ENCODE results near the gene SYK. TPM values are rescaled to one million over a fixed set of nuclear protein-coding genes. Genes with fewer than 3 reads are reported as not detected.

Gene SYK
- total and polyA plus RNA-seq, 3 experiments from 2014 or later, result 0.55 to 0.73 (median 0.56) TPM

GRCh38 chr9:90925581-90926257, 124.1 kb downstream of the SYK start:
- Histone ChIP-seq H3K4me3 (ENCODE audit: low read length) (no peak overlapping the region), H3K36me3 (ENCODE audit: insufficient read depth, low read length) (no peaks in the 10 kb centered on the region), H3K4me1 (ENCODE audit: insufficient read depth, low read length) (no peaks in the 10 kb centered on the region), H3K27me3 (ENCODE audit: insufficient read depth, low read length, poor library complexity, severe bottlenecking) (no peaks in the 10 kb centered on the region), H3K27ac (ENCODE audit: low read depth, low read length) (no peak overlapping the region), H3K9me3 (ENCODE audit: low read length) (no peaks in the 10 kb centered on the region)
- no peaks in the 10 kb centered on the region for H3K36me3 Mint-ChIP-seq
- H3K9me3 Mint-ChIP-seq, result no peaks in the 10 kb centered on the region
- ChIA-PET CTCF (no interaction called here), POLR2A (no interaction called here)
- H3K4me1 Mint-ChIP-seq, result no peaks in the 10 kb centered on the region
- DNase-seq, result no peak
- no peak overlapping the region for H3K4me3 Mint-ChIP-seq
- peaks cover 8 to 30% of the 10 kb centered on the region in 2 donors for H3K27me3 Mint-ChIP-seq
- no peak overlapping the region for H3K27ac Mint-ChIP-seq

- Mint-ChIP-seq H3K27ac (no peak overlapping the region), H3K9me3 (no peaks in the 10 kb centered on the region), H3K27me3 (peaks cover 11 to 30% of the 10 kb centered on the region in 2 donors), H3K4me3 (no peak overlapping the region), H3K4me1 (no peaks in the 10 kb centered on the region), H3K36me3 (no peaks in the 10 kb centered on the region)
- Histone ChIP-seq H3K4me1 (ENCODE audit: insufficient read depth, low read length) (no peaks in the 10 kb centered on the region), H3K27me3 (ENCODE audit: insufficient read depth, low read length, poor library complexity, severe bottlenecking) (no peaks in the 10 kb centered on the region), H3K27ac (ENCODE audit: low read depth, low read length) (no peak overlapping the region), H3K9me3 (ENCODE audit: low read length) (no peaks in the 10 kb centered on the region), H3K36me3 (ENCODE audit: insufficient read depth, low read length) (no peaks in the 10 kb centered on the region), H3K4me3 (ENCODE audit: low read length) (no peak overlapping the region)
- ChIA-PET POLR2A (no interaction called here), CTCF (interaction anchor here (1.5 kb wide), 1 partner anchor 11 kb away, joined by 4 read pairs; no protein-coding TSS in a partner anchor)
- no peak for DNase-seq
Measured at GRCh38 chr9:90926936-90927335, 125.3 kb downstream of the SYK start.

- Histone ChIP-seq H3K4me1 (ENCODE audit: insufficient read depth, low read length) (no peaks in the 10 kb centered on the region), H3K36me3 (ENCODE audit: insufficient read depth, low read length) (no peaks in the 10 kb centered on the region), H3K9me3 (ENCODE audit: low read length) (no peaks in the 10 kb centered on the region), H3K27ac (ENCODE audit: low read depth, low read length) (no peak overlapping the region), H3K4me3 (ENCODE audit: low read length) (no peak overlapping the region), H3K27me3 (ENCODE audit: insufficient read depth, low read length, poor library complexity, severe bottlenecking) (no peaks in the 10 kb centered on the region)
- CTCF ChIA-PET, result interaction anchor here (1.5 kb wide), 1 partner anchor 12 kb away, joined by 4 read pairs; no protein-coding TSS in a partner anchor
- no peak for DNase-seq
- Mint-ChIP-seq H3K36me3 (no peaks in the 10 kb centered on the region), H3K4me3 (no peak overlapping the region), H3K27me3 (peaks cover 11 to 27% of the 10 kb centered on the region in 2 donors), H3K27ac (no peak overlapping the region), H3K4me1 (no peaks in the 10 kb centered on the region), H3K9me3 (no peaks in the 10 kb centered on the region)
- POLR2A ChIA-PET, result no interaction called here
Measured at GRCh38 chr9:90927496-90927895, 125.9 kb downstream of the SYK start.

GRCh38 chr9:90929626-90930025, 128.0 kb downstream of the SYK start:
- Histone ChIP-seq H3K4me1 (ENCODE audit: insufficient read depth, low read length) (no peaks in the 10 kb centered on the region), H3K4me3 (ENCODE audit: low read length) (no peak overlapping the region), H3K36me3 (ENCODE audit: insufficient read depth, low read length) (no peaks in the 10 kb centered on the region), H3K27ac (ENCODE audit: low read depth, low read length) (no peak overlapping the region), H3K9me3 (ENCODE audit: low read length) (no peaks in the 10 kb centered on the region), H3K27me3 (ENCODE audit: insufficient read depth, low read length, poor library complexity, severe bottlenecking) (no peaks in the 10 kb centered on the region)
- no peak for DNase-seq
- POLR2A ChIA-PET, result no interaction called here
- Mint-ChIP-seq H3K4me3 (no peak overlapping the region), H3K36me3 (no peaks in the 10 kb centered on the region), H3K9me3 (no peaks in the 10 kb centered on the region), H3K4me1 (no peaks in the 10 kb centered on the region), H3K27me3 (peaks cover 9 to 11% of the 10 kb centered on the region in 2 donors), H3K27ac (no peak overlapping the region)
- CTCF ChIA-PET, result no interaction called here

GRCh38 chr9:90933468-90933867, 131.8 kb downstream of the SYK start:
- H3K27me3 Mint-ChIP-seq, result peaks cover 3 to 14% of the 10 kb centered on the region in 2 donors
- Histone ChIP-seq H3K27ac (ENCODE audit: low read depth, low read length) (no peak overlapping the region), H3K4me3 (ENCODE audit: low read length) (no peak overlapping the region), H3K36me3 (ENCODE audit: insufficient read depth, low read length) (no peaks in the 10 kb centered on the region), H3K27me3 (ENCODE audit: insufficient read depth, low read length, poor library complexity, severe bottlenecking) (no peaks in the 10 kb centered on the region), H3K4me1 (ENCODE audit: insufficient read depth, low read length) (no peaks in the 10 kb centered on the region), H3K9me3 (ENCODE audit: low read length) (no peaks in the 10 kb centered on the region)
- H3K27ac Mint-ChIP-seq, result no peak overlapping the region
- no peaks in the 10 kb centered on the region for H3K36me3 Mint-ChIP-seq
- H3K4me1 Mint-ChIP-seq, result no peaks in the 10 kb centered on the region
- no peaks in the 10 kb centered on the region for H3K9me3 Mint-ChIP-seq
- CTCF ChIA-PET, result interaction anchor here (0.7 kb wide), 1 partner anchor 19 kb away, joined by 3 read pairs; no protein-coding TSS in a partner anchor
- POLR2A ChIA-PET, result no interaction called here
- H3K4me3 Mint-ChIP-seq, result no peak overlapping the region
- no peak for DNase-seq

GRCh38 chr9:90939351-90939750, 137.7 kb downstream of the SYK start:
- peaks cover 10 to 42% of the 10 kb centered on the region in 2 donors for H3K27me3 Mint-ChIP-seq
- no peaks in the 10 kb centered on the region for H3K36me3 Mint-ChIP-seq
- no peak overlapping the region for H3K27ac Mint-ChIP-seq
- H3K36me3 ChIP-seq (ENCODE audit: insufficient read depth, low read length), result no peaks in the 10 kb centered on the region
- CTCF ChIA-PET, result interaction anchor here (0.7 kb wide), 1 partner anchor 24 kb away, joined by 3 read pairs; no protein-coding TSS in a partner anchor
- no peak for DNase-seq
- H3K27me3 ChIP-seq (ENCODE audit: insufficient read depth, low read length, poor library complexity, severe bottlenecking), result no peaks in the 10 kb centered on the region
- H3K4me3 Mint-ChIP-seq, result no peak overlapping the region
- H3K4me3 ChIP-seq (ENCODE audit: low read length), result no peak overlapping the region
- POLR2A ChIA-PET, result no interaction called here
- H3K4me1 ChIP-seq (ENCODE audit: insufficient read depth, low read length), result no peaks in the 10 kb centered on the region
- H3K9me3 ChIP-seq (ENCODE audit: low read length), result no peaks in the 10 kb centered on the region
- H3K27ac ChIP-seq (ENCODE audit: low read depth, low read length), result no peak overlapping the region
- no peaks in the 10 kb centered on the region for H3K4me1 Mint-ChIP-seq
- no peaks in the 10 kb centered on the region for H3K9me3 Mint-ChIP-seq

GRCh38 chr9:90940280-90940679, 138.7 kb downstream of the SYK start:
- H3K4me3 ChIP-seq (ENCODE audit: low read length), result no peak overlapping the region
- no peak for DNase-seq
- H3K9me3 Mint-ChIP-seq, result no peaks in the 10 kb centered on the region
- no peaks in the 10 kb centered on the region for H3K9me3 ChIP-seq (ENCODE audit: low read length)
- no peaks in the 10 kb centered on the region for H3K4me1 ChIP-seq (ENCODE audit: insufficient read depth, low read length)
- no peaks in the 10 kb centered on the region for H3K36me3 ChIP-seq (ENCODE audit: insufficient read depth, low read length)
- no peak overlapping the region for H3K4me3 Mint-ChIP-seq
- H3K27me3 Mint-ChIP-seq, result peaks cover 12 to 42% of the 10 kb centered on the region in 2 donors
- no peaks in the 10 kb centered on the region for H3K27me3 ChIP-seq (ENCODE audit: insufficient read depth, low read length, poor library complexity, severe bottlenecking)
- ChIA-PET POLR2A (no interaction called here), CTCF (no interaction called here)
- H3K36me3 Mint-ChIP-seq, result no peaks in the 10 kb centered on the region
- H3K4me1 Mint-ChIP-seq, result no peaks in the 10 kb centered on the region
- no peak overlapping the region for H3K27ac Mint-ChIP-seq
- no peak overlapping the region for H3K27ac ChIP-seq (ENCODE audit: low read depth, low read length)

GRCh38 chr9:90941661-90942060, 140.0 kb downstream of the SYK start:
- Mint-ChIP-seq H3K27ac (no peak overlapping the region), H3K4me3 (no peak overlapping the region), H3K4me1 (no peaks in the 10 kb centered on the region), H3K27me3 (peaks cover 18 to 46% of the 10 kb centered on the region in 2 donors), H3K36me3 (no peaks in the 10 kb centered on the region), H3K9me3 (no peaks in the 10 kb centered on the region)
- Histone ChIP-seq H3K27me3 (ENCODE audit: insufficient read depth, low read length, poor library complexity, severe bottlenecking) (no peaks in the 10 kb centered on the region), H3K4me1 (ENCODE audit: insufficient read depth, low read length) (no peaks in the 10 kb centered on the region), H3K4me3 (ENCODE audit: low read length) (no peak overlapping the region), H3K27ac (ENCODE audit: low read depth, low read length) (no peak overlapping the region), H3K36me3 (ENCODE audit: insufficient read depth, low read length) (no peaks in the 10 kb centered on the region), H3K9me3 (ENCODE audit: low read length) (no peaks in the 10 kb centered on the region)
- no peak for DNase-seq
- CTCF ChIA-PET, result no interaction called here
- POLR2A ChIA-PET, result no interaction called here
